ENCODE data around the gene KCNH5. TPM values are rescaled to one million over a fixed set of nuclear protein-coding genes. Genes with fewer than 3 reads are reported as not detected.

The KCNH5 gene
- total and polyA plus RNA-seq, 4 donors, result not detected

GRCh38 chr14:62718629-62719028, 326.6 kb downstream of the KCNH5 start:
- H3K36me3 ChIP-seq (ENCODE audit: control insufficient read depth in 4 of 4, insufficient read depth in 3 of 4, low read depth in 1 of 4, low read length in 3 of 4), result no peaks in the 10 kb centered on the region
- H3K27me3 ChIP-seq (ENCODE audit: control insufficient read depth in 4 of 4, insufficient read depth in 4 of 4, low read length in 3 of 4), result peaks cover 0 to 3% (median 0%) of the 10 kb centered on the region in 4 donors
- no peaks in the 10 kb centered on the region for H3K4me1 ChIP-seq (ENCODE audit: control insufficient read depth in 4 of 4, insufficient read depth in 4 of 4, low read length in 3 of 4)
- H3K27ac ChIP-seq (ENCODE audit: low read depth in 1 of 2, low read length in 2 of 2), result no peak overlapping the region
- no peak overlapping the region for H3K4me3 ChIP-seq (ENCODE audit: low read depth in 1 of 3, low read length in 3 of 3)
- no peaks in the 10 kb centered on the region for H3K9me3 ChIP-seq (ENCODE audit: control insufficient read depth in 4 of 4, low read length in 3 of 4)
- 96% methylated on average over 1 of the region's 1 CpG for WGBS
- TF ChIP-seq TAF1 (conservative IDR thresholded peaks at IDR 0.05) (no peak), NR2F2 (IDR thresholded peaks at IDR 0.05) (no peak), GABPA (IDR thresholded peaks at IDR 0.05 in 1 of 2, conservative IDR thresholded peaks at IDR 0.05 in 1 of 2) (no peak), RXRA (IDR thresholded peaks at IDR 0.05) (no peak), FOXA1 (IDR thresholded peaks at IDR 0.05) (no peak), REST (IDR thresholded peaks at IDR 0.05) (no peak), SP1 (IDR thresholded peaks at IDR 0.05) (no peak)
- TF ChIP-seq, protein P1, sequence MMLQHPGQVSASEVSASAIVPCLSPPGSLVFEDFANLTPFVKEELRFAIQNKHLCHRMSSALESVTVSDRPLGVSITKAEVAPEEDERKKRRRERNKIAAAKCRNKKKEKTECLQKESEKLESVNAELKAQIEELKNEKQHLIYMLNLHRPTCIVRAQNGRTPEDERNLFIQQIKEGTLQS (IDR thresholded peaks at IDR 0.05), result no peak
- TF ChIP-seq, protein P2, sequence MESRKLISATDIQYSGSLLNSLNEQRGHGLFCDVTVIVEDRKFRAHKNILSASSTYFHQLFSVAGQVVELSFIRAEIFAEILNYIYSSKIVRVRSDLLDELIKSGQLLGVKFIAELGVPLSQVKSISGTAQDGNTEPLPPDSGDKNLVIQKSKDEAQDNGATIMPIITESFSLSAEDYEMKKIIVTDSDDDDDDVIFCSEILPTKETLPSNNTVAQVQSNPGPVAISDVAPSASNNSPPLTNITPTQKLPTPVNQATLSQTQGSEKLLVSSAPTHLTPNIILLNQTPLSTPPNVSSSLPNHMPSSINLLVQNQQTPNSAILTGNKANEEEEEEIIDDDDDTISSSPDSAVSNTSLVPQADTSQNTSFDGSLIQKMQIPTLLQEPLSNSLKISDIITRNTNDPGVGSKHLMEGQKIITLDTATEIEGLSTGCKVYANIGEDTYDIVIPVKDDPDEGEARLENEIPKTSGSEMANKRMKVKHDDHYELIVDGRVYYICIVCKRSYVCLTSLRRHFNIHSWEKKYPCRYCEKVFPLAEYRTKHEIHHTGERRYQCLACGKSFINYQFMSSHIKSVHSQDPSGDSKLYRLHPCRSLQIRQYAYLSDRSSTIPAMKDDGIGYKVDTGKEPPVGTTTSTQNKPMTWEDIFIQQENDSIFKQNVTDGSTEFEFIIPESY (IDR thresholded peaks at IDR 0.05), result no peak
- no peak for DNase-seq (ENCODE audit: low spot score)
- no peak overlapping the region for H3K9ac ChIP-seq (ENCODE audit: low read depth in 1 of 2, low read length in 2 of 2)

GRCh38 chr14:62711351-62712023, 333.8 kb downstream of the KCNH5 start:
- TF ChIP-seq FOXA1 (IDR thresholded peaks at IDR 0.05) (no peak), HNF4G (IDR thresholded peaks at IDR 0.05) (no peak), SP1 (IDR thresholded peaks at IDR 0.05) (no peak), REST (IDR thresholded peaks at IDR 0.05) (no peak), TAF1 (conservative IDR thresholded peaks at IDR 0.05) (no peak), RXRA (IDR thresholded peaks at IDR 0.05) (no peak), EGR1 (IDR thresholded peaks at IDR 0.05; ENCODE audit: low read depth in 2 of 2) (no peak), RAD21 (IDR thresholded peaks at IDR 0.05) (no peak)
- TF ChIP-seq, protein P1 (IDR thresholded peaks at IDR 0.05), result no peak
- TF ChIP-seq, protein P3, sequence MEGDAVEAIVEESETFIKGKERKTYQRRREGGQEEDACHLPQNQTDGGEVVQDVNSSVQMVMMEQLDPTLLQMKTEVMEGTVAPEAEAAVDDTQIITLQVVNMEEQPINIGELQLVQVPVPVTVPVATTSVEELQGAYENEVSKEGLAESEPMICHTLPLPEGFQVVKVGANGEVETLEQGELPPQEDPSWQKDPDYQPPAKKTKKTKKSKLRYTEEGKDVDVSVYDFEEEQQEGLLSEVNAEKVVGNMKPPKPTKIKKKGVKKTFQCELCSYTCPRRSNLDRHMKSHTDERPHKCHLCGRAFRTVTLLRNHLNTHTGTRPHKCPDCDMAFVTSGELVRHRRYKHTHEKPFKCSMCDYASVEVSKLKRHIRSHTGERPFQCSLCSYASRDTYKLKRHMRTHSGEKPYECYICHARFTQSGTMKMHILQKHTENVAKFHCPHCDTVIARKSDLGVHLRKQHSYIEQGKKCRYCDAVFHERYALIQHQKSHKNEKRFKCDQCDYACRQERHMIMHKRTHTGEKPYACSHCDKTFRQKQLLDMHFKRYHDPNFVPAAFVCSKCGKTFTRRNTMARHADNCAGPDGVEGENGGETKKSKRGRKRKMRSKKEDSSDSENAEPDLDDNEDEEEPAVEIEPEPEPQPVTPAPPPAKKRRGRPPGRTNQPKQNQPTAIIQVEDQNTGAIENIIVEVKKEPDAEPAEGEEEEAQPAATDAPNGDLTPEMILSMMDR (IDR thresholded peaks at IDR 0.05; ENCODE audit: low read depth, low read length, missing input control), result no peak
- no peak overlapping the region for H3K27ac ChIP-seq (ENCODE audit: low read depth in 1 of 2, low read length in 2 of 2)
- H3K9ac ChIP-seq (ENCODE audit: low read depth in 1 of 2, low read length in 2 of 2), result no peak overlapping the region
- DNase-seq (ENCODE audit: low spot score), result no peak
- no peaks in the 10 kb centered on the region for H3K9me3 ChIP-seq (ENCODE audit: control insufficient read depth in 4 of 4, low read length in 3 of 4)
- WGBS, result 60% methylated on average over 7 of the region's 7 CpGs
- H3K27me3 ChIP-seq (ENCODE audit: control insufficient read depth in 4 of 4, insufficient read depth in 4 of 4, low read length in 3 of 4), result peaks cover 0 to 2% (median 0%) of the 10 kb centered on the region in 4 donors
- H3K4me1 ChIP-seq (ENCODE audit: control insufficient read depth in 4 of 4, insufficient read depth in 4 of 4, low read length in 3 of 4), result no peaks in the 10 kb centered on the region
- H3K4me3 ChIP-seq (ENCODE audit: low read depth in 1 of 3, low read length in 3 of 3), result no peak overlapping the region
- H3K36me3 ChIP-seq (ENCODE audit: control insufficient read depth in 4 of 4, insufficient read depth in 3 of 4, low read depth in 1 of 4, low read length in 3 of 4), result no peaks in the 10 kb centered on the region

Measured in liver (tissue), 9 donors.